ENCODE data around the gene DNAH17.

The DNAH17 gene

GRCh38 chr17:78622491-78623265 lies 45.5 kb upstream of the DNAH17 start:
- no peak for ATAC-seq
- TF ChIP-seq, protein P1, sequence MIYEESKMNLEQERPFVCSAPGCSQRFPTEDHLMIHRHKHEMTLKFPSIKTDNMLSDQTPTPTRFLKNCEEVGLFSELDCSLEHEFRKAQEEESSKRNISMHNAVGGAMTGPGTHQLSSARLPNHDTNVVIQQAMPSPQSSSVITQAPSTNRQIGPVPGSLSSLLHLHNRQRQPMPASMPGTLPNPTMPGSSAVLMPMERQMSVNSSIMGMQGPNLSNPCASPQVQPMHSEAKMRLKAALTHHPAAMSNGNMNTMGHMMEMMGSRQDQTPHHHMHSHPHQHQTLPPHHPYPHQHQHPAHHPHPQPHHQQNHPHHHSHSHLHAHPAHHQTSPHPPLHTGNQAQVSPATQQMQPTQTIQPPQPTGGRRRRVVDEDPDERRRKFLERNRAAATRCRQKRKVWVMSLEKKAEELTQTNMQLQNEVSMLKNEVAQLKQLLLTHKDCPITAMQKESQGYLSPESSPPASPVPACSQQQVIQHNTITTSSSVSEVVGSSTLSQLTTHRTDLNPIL (CRISPR knock-in tag; IDR thresholded peaks at IDR 0.05; ENCODE audit: low read depth), result no peak
- TF ChIP-seq RARB (CRISPR knock-in tag; IDR thresholded peaks at IDR 0.05) (no peak), SNAI2 (CRISPR knock-in tag; IDR thresholded peaks at IDR 0.05) (no peak), OSR1 (CRISPR knock-in tag; IDR thresholded peaks at IDR 0.05) (no peak), TOX (CRISPR knock-in tag; IDR thresholded peaks at IDR 0.05; ENCODE audit: borderline replicate concordance) (no peak), CSDC2 (CRISPR knock-in tag; IDR thresholded peaks at IDR 0.05) (no peak), ARNTL (CRISPR knock-in tag; IDR thresholded peaks at IDR 0.05; ENCODE audit: borderline replicate concordance, low read depth) (no peak), BACH2 (CRISPR knock-in tag; IDR thresholded peaks at IDR 0.05; ENCODE audit: borderline replicate concordance) (no peak), PPARA (CRISPR knock-in tag; IDR thresholded peaks at IDR 0.05; ENCODE audit: borderline replicate concordance) (no peak), CSRNP3 (CRISPR knock-in tag; IDR thresholded peaks at IDR 0.05) (no peak), ZNF565 (CRISPR knock-in tag; conservative IDR thresholded peaks at IDR 0.05; ENCODE audit: low read depth) (no peak), ZNF8 (CRISPR knock-in tag; IDR thresholded peaks at IDR 0.05) (no peak), PATZ1 (CRISPR knock-in tag; IDR thresholded peaks at IDR 0.05; ENCODE audit: borderline replicate concordance) (no peak), ZNF70 (CRISPR knock-in tag; IDR thresholded peaks at IDR 0.05) (no peak)

GRCh38 chr17:78621720-78622490 lies 44.7 kb upstream of the DNAH17 start:
- ATAC-seq, result no peak
- TF ChIP-seq TCF4 (CRISPR knock-in tag; IDR thresholded peaks at IDR 0.05; ENCODE audit: borderline replicate concordance) (no peak), BACH2 (CRISPR knock-in tag; IDR thresholded peaks at IDR 0.05; ENCODE audit: borderline replicate concordance) (no peak), ESRRG (CRISPR knock-in tag; IDR thresholded peaks at IDR 0.05) (no peak), CSDC2 (CRISPR knock-in tag; IDR thresholded peaks at IDR 0.05) (no peak), GLIS3 (CRISPR knock-in tag; IDR thresholded peaks at IDR 0.05) (no peak), ISL1 (CRISPR knock-in tag; IDR thresholded peaks at IDR 0.05) (no peak), ZNF70 (CRISPR knock-in tag; IDR thresholded peaks at IDR 0.05) (no peak), ZFP3 (CRISPR knock-in tag; IDR thresholded peaks at IDR 0.05) (no peak), SNAI2 (CRISPR knock-in tag; IDR thresholded peaks at IDR 0.05) (no peak), ARNTL (CRISPR knock-in tag; IDR thresholded peaks at IDR 0.05; ENCODE audit: borderline replicate concordance, low read depth) (no peak), TOX (CRISPR knock-in tag; IDR thresholded peaks at IDR 0.05; ENCODE audit: borderline replicate concordance) (no peak), ZFP30 (CRISPR knock-in tag; IDR thresholded peaks at IDR 0.05) (no peak)
- TF ChIP-seq, protein P1 (CRISPR knock-in tag; IDR thresholded peaks at IDR 0.05; ENCODE audit: low read depth), result no peak

GRCh38 chr17:78620099-78620498 lies 42.9 kb upstream of the DNAH17 start:
- ATAC-seq, result no peak
- no peak for TF ChIP-seq SNAI2 (CRISPR knock-in tag; IDR thresholded peaks at IDR 0.05)
- no peak for TF ChIP-seq ZNF565 (CRISPR knock-in tag; conservative IDR thresholded peaks at IDR 0.05; ENCODE audit: low read depth)
- no peak for TF ChIP-seq BACH2 (CRISPR knock-in tag; IDR thresholded peaks at IDR 0.05; ENCODE audit: borderline replicate concordance)
- TF ChIP-seq POU6F1 (CRISPR knock-in tag; IDR thresholded peaks at IDR 0.05; ENCODE audit: borderline replicate concordance, low read depth), result no peak
- TF ChIP-seq GLIS3 (CRISPR knock-in tag; IDR thresholded peaks at IDR 0.05), result no peak
- TF ChIP-seq CSDC2 (CRISPR knock-in tag; IDR thresholded peaks at IDR 0.05), result no peak
- TF ChIP-seq, protein P1 (CRISPR knock-in tag; IDR thresholded peaks at IDR 0.05; ENCODE audit: low read depth), result no peak
- TF ChIP-seq ZC3H10 (CRISPR knock-in tag; IDR thresholded peaks at IDR 0.05), result no peak
- no peak for TF ChIP-seq ARNTL (CRISPR knock-in tag; IDR thresholded peaks at IDR 0.05; ENCODE audit: borderline replicate concordance, low read depth)
- TF ChIP-seq PATZ1 (CRISPR knock-in tag; IDR thresholded peaks at IDR 0.05; ENCODE audit: borderline replicate concordance), result no peak
- no peak for TF ChIP-seq TOX (CRISPR knock-in tag; IDR thresholded peaks at IDR 0.05; ENCODE audit: borderline replicate concordance)
- no peak for TF ChIP-seq RARB (CRISPR knock-in tag; IDR thresholded peaks at IDR 0.05)
- TF ChIP-seq PPARA (CRISPR knock-in tag; IDR thresholded peaks at IDR 0.05; ENCODE audit: borderline replicate concordance), result no peak
- no peak for TF ChIP-seq ZNF8 (CRISPR knock-in tag; IDR thresholded peaks at IDR 0.05)

All from SK-N-SH treated with all-trans-retinoic acid at 6 μM for 48 hours (cell line).